ENCODE data around the gene LLPH.

The LLPH gene

DNA sequence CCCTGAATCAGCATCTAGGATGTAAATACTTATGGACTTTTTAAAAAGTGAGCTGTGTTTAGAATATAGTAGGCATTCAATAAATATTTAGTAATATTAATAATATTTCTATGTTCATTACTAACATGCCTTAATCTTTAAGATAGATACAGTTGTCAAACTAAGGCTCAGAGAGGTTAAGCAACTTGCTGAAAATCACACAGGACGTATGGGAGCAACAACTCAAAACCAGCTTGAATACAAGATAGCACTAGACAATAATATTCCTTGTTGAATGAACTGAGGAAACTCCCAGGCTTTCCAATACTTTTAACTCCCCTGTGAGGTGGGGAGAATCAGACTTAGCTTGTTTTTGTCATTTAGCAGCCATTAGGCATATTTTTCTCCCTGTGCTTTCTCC lies 45.3 kb downstream of the LLPH start:
- TF ChIP-seq, protein P1, sequence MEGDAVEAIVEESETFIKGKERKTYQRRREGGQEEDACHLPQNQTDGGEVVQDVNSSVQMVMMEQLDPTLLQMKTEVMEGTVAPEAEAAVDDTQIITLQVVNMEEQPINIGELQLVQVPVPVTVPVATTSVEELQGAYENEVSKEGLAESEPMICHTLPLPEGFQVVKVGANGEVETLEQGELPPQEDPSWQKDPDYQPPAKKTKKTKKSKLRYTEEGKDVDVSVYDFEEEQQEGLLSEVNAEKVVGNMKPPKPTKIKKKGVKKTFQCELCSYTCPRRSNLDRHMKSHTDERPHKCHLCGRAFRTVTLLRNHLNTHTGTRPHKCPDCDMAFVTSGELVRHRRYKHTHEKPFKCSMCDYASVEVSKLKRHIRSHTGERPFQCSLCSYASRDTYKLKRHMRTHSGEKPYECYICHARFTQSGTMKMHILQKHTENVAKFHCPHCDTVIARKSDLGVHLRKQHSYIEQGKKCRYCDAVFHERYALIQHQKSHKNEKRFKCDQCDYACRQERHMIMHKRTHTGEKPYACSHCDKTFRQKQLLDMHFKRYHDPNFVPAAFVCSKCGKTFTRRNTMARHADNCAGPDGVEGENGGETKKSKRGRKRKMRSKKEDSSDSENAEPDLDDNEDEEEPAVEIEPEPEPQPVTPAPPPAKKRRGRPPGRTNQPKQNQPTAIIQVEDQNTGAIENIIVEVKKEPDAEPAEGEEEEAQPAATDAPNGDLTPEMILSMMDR (IDR thresholded peaks at IDR 0.05; ENCODE audit: low read depth, low read length, missing control alignments): no peak
- H3K4me3 ChIP-seq (replicated peaks; ENCODE audit: low read depth, low read length): no peak overlapping the region

DNA sequence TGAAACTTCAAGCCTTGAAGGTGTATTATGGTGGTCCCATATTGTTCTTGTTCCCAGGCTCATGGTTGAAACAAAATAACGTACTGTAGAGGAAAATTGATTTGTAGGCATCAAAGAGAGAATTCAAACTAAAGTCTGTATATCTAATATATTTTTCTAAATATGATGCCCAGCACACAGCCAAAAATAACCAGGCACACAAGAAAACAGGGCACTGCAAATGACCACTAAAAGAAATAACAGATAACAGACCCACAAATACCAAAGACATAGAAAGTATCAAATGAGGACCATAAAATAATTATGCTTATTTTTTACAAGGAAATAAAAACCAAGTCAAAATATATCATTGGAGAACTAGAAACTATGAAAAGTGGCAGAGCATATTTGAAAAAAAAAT lies 46.8 kb downstream of the LLPH start:
- no peak for DNase-seq (ENCODE audit: extremely low read depth, low read depth)
- TF ChIP-seq, protein P1 (IDR thresholded peaks at IDR 0.05; ENCODE audit: low read depth, low read length, missing control alignments): no peak
- no peak overlapping the region for H3K4me3 ChIP-seq (replicated peaks; ENCODE audit: low read depth, low read length)

More for the DNA sequence above, 45.3 kb downstream of the LLPH start:
- no peak for DNase-seq (ENCODE audit: extremely low read depth, low read depth)

DNA sequence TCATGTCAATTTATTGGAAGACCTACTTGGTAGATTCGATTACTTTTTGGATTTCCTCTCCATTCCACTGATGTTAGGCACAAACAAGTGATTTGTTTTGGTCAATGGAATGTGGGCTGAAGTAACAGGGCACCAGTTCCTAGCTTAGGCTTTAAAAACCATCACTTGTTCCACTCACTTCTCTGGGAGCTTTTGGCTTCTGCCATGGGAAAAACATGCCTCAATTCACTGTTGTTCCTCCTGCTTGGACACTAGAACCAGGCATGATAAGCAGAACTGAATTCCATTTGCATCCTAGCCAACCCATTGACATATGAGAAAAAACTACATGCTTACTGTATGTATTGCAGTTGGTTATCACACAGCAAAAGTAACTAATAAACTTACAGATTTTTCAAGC lies 47.8 kb downstream of the LLPH start:
- TF ChIP-seq, protein P1 (IDR thresholded peaks at IDR 0.05; ENCODE audit: low read depth, low read length, missing control alignments): no peak
- no peak for DNase-seq (ENCODE audit: extremely low read depth, low read depth)
- H3K4me3 ChIP-seq (replicated peaks; ENCODE audit: low read depth, low read length): no peak overlapping the region

DNA sequence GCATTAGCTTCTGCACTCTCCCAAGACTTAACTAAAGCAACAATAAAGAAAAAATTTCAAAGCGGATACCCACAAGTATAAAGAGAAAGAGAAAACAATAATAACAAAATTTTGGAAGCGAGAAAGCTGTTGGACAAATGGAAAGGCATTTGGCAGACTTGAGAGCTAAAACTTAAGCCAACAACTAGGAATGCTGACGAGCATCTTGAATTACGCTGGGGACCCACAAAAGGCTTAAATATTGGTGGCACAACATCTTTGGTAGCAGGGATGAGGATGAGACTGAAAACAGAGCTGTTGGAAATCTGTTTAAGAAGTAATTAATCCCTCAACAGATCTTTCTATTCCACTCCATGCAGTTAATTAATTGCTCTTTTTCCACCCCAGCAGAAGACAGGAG lies 49.8 kb downstream of the LLPH start:
- DNase-seq (ENCODE audit: extremely low read depth, low read depth): no peak
- no peak overlapping the region for H3K4me3 ChIP-seq (replicated peaks; ENCODE audit: low read depth, low read length)
- TF ChIP-seq, protein P1 (IDR thresholded peaks at IDR 0.05; ENCODE audit: low read depth, low read length, missing control alignments): no peak

DNA sequence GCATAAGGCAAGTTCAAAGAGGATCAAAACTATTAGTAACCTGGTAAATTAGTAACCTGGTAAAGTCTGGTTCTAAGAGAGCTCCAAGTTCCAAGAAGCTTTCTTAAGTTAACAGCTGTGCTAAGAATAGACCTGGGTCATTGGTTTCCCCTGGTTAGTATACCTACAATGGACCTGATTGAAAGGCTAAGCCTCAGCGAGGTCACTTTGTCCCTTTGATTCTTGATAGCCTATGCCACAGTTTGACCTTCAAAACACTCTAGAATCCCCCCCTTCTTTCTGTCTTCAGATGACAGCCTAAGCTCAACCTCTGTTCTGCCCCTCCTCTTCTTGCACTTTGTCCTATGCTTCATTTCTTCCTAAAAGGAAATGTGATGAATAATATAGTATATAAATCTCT lies 53.0 kb downstream of the LLPH start:
- no peak overlapping the region for H3K4me3 ChIP-seq (replicated peaks; ENCODE audit: low read depth, low read length)
- TF ChIP-seq, protein P1 (IDR thresholded peaks at IDR 0.05; ENCODE audit: low read depth, low read length, missing control alignments): no peak
- no peak for DNase-seq (ENCODE audit: extremely low read depth, low read depth)

DNA sequence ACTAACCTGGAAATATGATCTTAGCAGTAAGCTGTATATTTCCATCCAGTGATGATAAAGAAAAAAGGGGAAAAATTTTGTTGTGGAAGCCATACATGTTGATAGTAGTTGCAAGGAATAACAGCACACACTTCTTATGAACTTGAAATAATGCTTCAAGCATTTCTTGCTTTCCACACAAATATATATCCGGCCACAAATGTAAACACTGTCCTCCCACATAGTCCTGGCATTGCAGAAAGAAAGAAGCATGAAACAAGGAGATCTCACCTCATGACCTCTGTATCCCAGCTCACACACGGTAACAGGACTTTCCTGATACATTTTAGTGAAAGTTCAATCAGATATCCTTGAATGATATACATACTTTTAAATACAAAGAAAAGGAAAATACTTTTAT lies 56.0 kb downstream of the LLPH start:
- TF ChIP-seq, protein P1 (IDR thresholded peaks at IDR 0.05; ENCODE audit: low read depth, low read length, missing control alignments): no peak
- no peak overlapping the region for H3K4me3 ChIP-seq (replicated peaks; ENCODE audit: low read depth, low read length)
- no peak for DNase-seq (ENCODE audit: extremely low read depth, low read depth)

DNA sequence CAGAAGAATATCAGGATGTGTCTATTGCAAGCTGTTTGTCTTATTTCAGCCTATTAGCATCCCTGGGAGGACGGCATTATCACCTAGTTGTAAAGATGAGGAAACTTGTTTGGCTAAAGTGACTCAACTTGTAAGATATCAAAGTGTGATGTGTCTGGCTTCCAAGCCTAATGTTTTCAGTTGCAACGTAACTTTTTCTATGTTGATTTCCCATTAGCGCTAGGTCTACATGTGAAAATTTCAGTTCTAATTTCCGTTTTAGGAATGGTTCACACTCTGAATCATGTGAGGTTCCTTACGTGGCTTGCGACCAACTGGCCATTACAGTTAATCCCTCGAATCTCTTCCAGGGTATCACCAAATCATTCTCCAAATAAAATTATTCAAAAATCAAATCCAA lies 58.0 kb downstream of the LLPH start:
- no peak for DNase-seq (ENCODE audit: extremely low read depth, low read depth)
- TF ChIP-seq, protein P1 (IDR thresholded peaks at IDR 0.05; ENCODE audit: low read depth, low read length, missing control alignments): no peak
- H3K4me3 ChIP-seq (replicated peaks; ENCODE audit: low read depth, low read length): no peak overlapping the region

Measured in HFF-Myc (cell line).